AG04449 (cell line): ENCODE data around the gene APOLD1.

Experiments
- CTCF ChIA-PET: fragments of 350-600 bp; formaldehyde crosslinking; extraction: SDS; loops from one replicate; lab custom pipeline; 2021; ENCODE audit warnings: antibody characterized with exemption; lab: Yijun Ruan, JAX
- POLR2A ChIA-PET: fragments of 400-600, 350-600 bp; formaldehyde crosslinking; extraction: SDS; loops from one replicate; lab custom pipeline; 2020; ENCODE audit warnings: antibody characterized with exemption, inconsistent platforms; lab: Yijun Ruan, JAX
- DNase-seq: peaks from one replicate; pipeline ENCODE4 v3.0.0-alpha.2; 2010; ENCODE audit warnings: low read depth, low spot score
- H3K4me3 ChIP-seq: 2 replicates; pipeline ENCODE4 v1.5.1; 2011; ENCODE audit warnings: low read depth, mild to moderate bottlenecking, control low read depth, low read length
- CTCF ChIP-seq: IDR thresholded peaks from one replicate; pipeline ENCODE4 v1.5.1; 2011; ENCODE audit warnings: mild to moderate bottlenecking, moderate library complexity, low read length, control low read depth, inconsistent platforms; ENCODE audit not compliant: insufficient read depth; ENCODE audit errors: missing control alignments

Gene APOLD1

DNA sequence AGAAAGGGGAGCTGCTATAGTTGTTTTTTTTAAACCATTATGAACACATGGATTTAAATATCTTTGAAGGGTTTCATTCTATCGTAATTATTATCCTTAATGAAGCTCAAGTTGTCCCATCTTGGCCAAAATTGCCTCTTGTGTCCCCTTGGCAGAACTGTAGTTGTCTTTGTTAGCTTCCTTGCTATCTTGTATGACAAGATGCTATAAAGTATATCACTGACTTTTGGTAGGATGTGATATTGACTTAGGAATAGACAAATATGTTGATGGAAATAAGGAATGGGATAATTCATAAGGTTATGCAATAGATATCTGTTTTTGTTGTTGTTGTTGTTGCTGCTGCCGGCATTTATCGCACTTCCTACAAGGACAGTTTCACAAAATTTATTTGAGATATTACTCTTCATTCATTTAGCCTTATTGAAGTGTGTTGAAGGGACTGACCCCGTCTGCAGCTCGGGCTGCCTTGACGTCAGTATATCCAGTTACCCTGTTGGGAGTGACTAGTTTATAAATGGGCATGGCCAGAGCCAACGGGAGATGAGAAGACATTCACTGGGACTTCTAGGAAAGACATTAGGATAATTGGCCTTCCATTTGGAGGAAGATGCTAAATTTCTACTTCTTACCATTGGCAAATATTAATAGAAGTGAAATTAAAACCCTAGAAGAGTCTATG is 26.1 kb upstream of the APOLD1 start:
- CTCF ChIA-PET = interaction anchor here (1.5 kb wide), 1 partner anchor 22 kb away, joined by 3 read pairs; no protein-coding TSS in a partner anchor
- no peak for TF ChIP-seq CTCF
- DNase-seq = no peak
- POLR2A ChIA-PET = no interaction called here
- H3K4me3 ChIP-seq = no peak overlapping the region

GRCh38 chr12:12764824-12765223 is 20.6 kb upstream of the APOLD1 start:
- POLR2A ChIA-PET = no interaction called here
- DNase-seq = no peak
- CTCF ChIA-PET = no interaction called here
- H3K4me3 ChIP-seq = no peak overlapping the region
- no peak for TF ChIP-seq CTCF

DNA sequence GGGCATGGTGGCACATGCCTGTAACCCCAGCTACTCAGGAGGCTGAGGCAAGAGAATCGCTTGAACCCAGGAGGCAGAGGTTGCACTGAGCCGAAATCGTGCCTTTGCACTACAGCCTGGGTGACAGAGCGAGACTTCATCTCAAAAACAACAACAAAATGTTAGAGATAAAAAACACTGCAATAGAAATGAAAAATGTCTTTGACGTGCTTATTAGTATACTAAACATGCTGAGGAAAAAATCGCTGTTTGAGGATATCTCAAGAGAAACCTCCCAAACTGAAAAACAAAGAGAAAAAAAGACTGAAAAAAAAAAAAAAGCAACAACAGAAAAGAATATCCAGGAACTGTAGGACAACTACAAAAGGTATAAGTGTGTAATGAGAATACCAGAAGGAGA is 15.2 kb upstream of the APOLD1 start:
- CTCF ChIA-PET = no interaction called here
- TF ChIP-seq CTCF = no peak
- H3K4me3 ChIP-seq = no peak overlapping the region
- DNase-seq = no peak
- POLR2A ChIA-PET = no interaction called here

DNA sequence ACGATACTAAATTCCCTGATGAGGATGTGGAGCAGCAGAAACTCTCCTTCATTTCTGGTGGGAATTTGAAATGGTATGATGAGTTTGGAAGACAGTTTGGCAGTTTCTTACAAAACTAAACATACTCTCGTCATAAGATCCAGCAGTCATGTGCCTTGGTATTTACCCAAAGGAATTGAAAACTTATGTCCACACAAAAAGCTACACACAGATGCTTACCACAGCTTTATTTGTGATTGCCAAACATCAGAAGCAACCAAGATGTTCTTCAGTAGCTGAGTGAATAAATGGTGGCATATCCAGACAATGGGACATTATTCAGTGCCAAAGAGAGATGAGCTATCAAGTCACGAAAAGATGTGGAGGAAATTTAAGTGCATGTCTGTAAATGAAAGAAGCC is 10.7 kb upstream of the APOLD1 start:
- ChIA-PET POLR2A (no interaction called here), CTCF (no interaction called here)
- no peak for TF ChIP-seq CTCF
- no peak overlapping the region for H3K4me3 ChIP-seq
- DNase-seq = no peak

DNA sequence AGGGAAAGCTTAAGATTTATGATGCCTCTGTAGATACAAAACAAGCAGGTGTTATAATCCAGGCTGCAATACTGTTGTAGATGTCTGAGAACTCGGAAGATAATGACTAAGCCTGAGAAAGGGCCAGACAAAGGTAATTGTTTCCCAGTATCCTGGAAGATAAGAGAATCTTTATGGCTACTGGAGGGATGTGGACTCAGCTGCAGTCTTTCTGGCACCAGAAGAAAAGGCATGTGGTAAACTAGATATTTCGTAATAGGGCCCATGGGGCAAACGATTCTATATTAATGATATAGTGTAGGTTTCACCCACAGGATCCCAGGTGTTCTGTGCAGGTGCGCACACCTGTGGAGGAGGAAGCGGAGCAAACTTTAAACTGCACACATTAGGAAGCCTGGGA is 9.2 kb upstream of the APOLD1 start:
- no peak for DNase-seq
- H3K4me3 ChIP-seq = no peak overlapping the region
- ChIA-PET POLR2A (no interaction called here), CTCF (interaction anchor here (0.6 kb wide), 1 partner anchor 13 kb away, joined by 3 read pairs; no protein-coding TSS in a partner anchor)
- TF ChIP-seq CTCF = no peak

DNA sequence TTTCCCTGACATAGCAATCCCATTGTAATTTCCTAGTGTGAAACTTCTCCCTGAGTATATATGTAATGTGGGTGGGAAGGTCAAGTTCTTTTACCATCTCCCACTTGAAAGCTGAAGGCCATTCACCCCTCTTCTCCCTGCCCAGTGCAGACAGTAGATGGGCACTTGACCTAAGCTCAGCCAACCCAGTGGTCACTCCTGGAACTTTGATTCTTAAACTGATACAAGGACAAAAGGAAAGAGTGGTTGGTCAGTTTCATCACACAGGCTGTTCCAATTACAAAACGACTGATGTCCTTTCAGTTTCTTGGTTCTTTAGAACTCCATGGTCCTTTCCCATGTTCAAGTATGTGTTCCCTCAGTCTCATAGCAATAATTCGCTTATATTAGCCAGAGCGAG is 8.4 kb upstream of the APOLD1 start:
- H3K4me3 ChIP-seq = no peak overlapping the region
- no peak for DNase-seq
- TF ChIP-seq CTCF = no peak
- POLR2A ChIA-PET = no interaction called here
- CTCF ChIA-PET = no interaction called here
